NT2/D1 (cell line): ENCODE measurements around the gene GEMIN5.

Source experiments
- SUZ12 ChIP-seq: IDR thresholded peaks from 2 replicates; pipeline ENCODE4 v1.6.1; 2011; ENCODE audit not compliant: insufficient read length, insufficient read depth; ENCODE audit errors: extremely low read depth
- YY1 ChIP-seq: IDR thresholded peaks from 2 replicates; pipeline ENCODE4 v1.6.1; 2011; ENCODE audit not compliant: insufficient read length, insufficient read depth
- ZNF274 ChIP-seq: IDR thresholded peaks from 2 replicates; pipeline ENCODE4 v1.6.1; 2011; ENCODE audit warnings: mild to moderate bottlenecking, low read depth, low read length

DNA sequence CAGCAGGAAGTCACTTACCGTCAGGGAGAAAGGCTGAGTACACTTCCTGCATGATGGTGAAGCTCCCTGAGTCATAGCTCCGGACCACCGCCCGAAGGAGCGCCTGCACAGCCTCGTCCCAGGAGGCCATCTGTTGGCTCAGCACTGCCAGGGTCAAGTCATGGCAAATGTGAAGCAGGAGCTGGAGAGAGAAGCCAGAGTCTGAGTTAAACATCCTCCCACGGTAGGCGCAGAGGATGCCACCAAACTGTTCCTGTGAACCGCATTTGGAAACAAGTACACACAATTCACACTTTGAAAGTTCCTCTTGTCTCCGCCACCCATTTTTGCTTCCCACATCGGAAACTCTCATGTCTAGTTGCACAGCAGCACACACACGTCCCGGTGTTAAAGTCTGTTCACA, 45.6 kb downstream of the GEMIN5 start:
- TF ChIP-seq ZNF274 (no peak), YY1 (no peak), SUZ12 (no peak)
